GM20000 (cell line): ENCODE data around the gene NRG2.

ENCODE experiments used
- DNase-seq: peaks from one replicate; pipeline ENCODE4 v3.0.0; 2012; ENCODE audit warnings: low spot score
- CTCF ChIP-seq: IDR thresholded peaks from 2 replicates; pipeline ENCODE4 v1.5.1; 2012; ENCODE audit warnings: mild to moderate bottlenecking, control low read depth; ENCODE audit errors: extremely low read depth, missing control alignments

The NRG2 gene

DNA sequence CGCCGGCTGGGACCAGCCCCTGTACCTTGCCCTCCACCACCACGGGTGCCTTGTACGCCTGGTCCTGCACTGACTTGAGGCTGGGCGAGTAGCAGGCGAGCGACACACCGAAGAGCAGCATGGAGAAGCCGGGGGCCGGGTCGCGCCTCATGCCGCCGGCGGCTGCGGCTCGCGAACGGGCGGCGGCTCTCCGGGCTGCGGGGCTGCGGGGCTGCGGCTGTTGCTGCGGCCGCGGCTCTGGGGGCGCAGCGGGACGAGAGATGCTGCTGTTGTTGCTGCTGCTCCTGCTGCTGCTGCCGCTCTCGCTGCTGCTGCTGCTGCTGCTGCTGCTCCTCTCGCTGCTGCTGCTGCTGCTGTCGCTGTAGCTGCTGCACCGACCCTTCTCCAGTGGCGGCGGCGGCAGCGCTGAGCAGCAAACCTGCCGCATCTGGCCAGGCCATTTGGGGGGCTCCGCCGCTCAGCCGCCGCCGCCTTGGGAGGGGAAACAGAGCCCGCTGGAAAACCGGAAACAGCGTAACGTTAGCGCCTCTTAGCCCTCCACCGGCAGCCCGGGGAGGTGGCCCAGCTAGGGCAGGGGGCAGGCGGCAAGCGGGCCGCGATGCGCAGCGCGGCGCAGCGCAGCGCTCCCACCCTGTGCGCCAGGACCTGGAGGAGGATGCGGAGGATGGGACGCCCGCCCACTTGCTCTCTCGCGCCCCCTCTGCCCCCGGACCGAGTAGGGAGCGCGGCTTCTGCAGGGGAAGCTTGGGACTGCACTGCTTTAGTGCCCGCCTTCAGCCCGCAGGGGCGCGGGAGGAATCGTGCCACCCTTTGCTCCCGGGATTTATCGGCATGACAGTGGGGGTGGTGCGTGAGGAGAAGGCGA is at the start of gene NRG2:
Gene NRG2 (minus strand): TSS at position 657 of the 865 bp plus-strand sequence.
- peak; percentile 82 for DNase-seq

GRCh38 chr5:140090251-140090650 is 47.2 kb upstream of the NRG2 start:
- DNase-seq: no peak
- TF ChIP-seq CTCF: no peak

More for the DNA sequence above, at the start of gene NRG2:
- TF ChIP-seq CTCF: peak; percentile 50

- DNase-seq: no peak
- no peak for TF ChIP-seq CTCF
These were observed 41.4 kb upstream of the NRG2 start for GRCh38 chr5:140084541-140084940.

DNA sequence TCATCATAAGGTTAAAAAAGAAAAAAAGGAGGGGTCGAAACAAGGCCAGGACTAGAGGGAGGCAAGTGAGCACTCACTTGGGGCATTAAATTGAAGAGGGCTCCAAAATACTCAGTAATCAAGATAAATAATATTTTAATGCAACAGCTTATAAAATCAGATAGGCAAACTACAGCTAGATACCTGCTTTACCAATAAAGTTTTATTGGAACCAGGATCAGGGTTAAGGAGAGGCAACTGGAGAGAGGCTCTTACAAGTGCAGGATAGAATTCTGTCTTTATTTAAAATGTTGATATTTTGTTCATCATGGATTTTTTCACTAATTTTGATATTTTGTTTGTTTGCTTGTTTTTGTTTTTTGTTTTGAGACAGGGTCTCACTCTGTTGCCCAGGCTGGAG is 40.6 kb upstream of the NRG2 start:
- no peak for DNase-seq
- TF ChIP-seq CTCF: no peak

DNA sequence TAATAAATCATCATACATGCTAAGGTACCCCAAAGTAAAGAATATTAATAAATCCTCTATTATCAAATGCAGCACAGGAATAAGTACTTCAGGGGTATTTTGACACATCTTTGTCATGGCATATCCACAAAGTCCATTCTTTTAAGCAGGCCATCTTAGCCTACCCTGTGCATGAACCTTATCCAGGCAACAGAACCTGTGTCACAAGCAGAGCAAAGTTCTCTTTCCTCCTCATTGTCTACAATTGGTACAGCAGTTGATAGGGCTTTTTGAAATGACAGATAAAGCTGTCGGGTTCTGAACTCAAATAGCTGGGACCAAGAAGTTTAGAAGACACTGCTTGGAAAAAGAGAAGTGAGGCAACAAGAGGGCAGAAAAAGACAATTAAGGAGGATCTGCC is 40.0 kb upstream of the NRG2 start:
- TF ChIP-seq CTCF: no peak
- no peak for DNase-seq

- DNase-seq: no peak
- no peak for TF ChIP-seq CTCF
These were observed 33.7 kb upstream of the NRG2 start for GRCh38 chr5:140076788-140077187.

- TF ChIP-seq CTCF: no peak
- no peak for DNase-seq
These were observed 33.0 kb upstream of the NRG2 start for GRCh38 chr5:140076142-140076541.
